ENCODE measurements around the gene VPS4B. TPM values are rescaled to one million over a fixed set of nuclear protein-coding genes. Genes with fewer than 3 reads are reported as not detected.

Gene VPS4B
- total and polyA plus RNA-seq, 10 of the 15 experiments (the other 5 are each of a cell fraction or from before 2014, with no cell fraction given), result 21.4 to 37.6 (median 29.8) TPM

DNA sequence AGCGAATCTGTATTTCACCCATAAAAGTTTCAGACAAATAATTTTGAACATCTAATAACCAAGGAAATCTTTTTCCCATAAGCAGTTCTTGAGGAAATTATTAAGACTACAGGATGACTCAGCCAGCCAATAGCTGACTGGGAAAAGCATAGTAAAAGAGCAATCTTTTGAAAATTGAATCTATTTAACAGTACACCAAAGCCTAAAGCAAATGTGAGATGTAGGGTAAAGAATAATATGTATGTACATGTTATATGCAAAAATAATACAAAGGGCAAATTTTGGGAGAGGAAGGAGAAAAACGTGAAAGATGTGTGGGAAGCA lies 42.7 kb downstream of the VPS4B start:
- no peaks in the 10 kb centered on the region; the same call in 2 of the 3 replicates for H3K9me3 ChIP-seq (replicated peaks; ENCODE audit: control insufficient read depth, insufficient read depth, low read length)
- in situ Hi-C loops (cut with MboI), result no loop called here
- SMC1A ChIA-PET (ENCODE audit: uncharacterized antibody, unreplicated experiment), result no interaction called here
- no TSS peak for BruUV-seq (replicated peaks)
- H3K4me3 ChIP-seq, result no peak overlapping the region
- H4K20me1 ChIP-seq (ENCODE audit: control insufficient read depth, insufficient read depth), result no peaks in the 10 kb centered on the region
- DNase-seq (ENCODE audit: low read depth, low spot score) (no peak), ATAC-seq (no peak), FAIRE-seq (no peak)
- H3K9ac ChIP-seq (ENCODE audit: control insufficient read depth, insufficient read depth, low read length), result no peak overlapping the region
- H3K4me1 ChIP-seq (ENCODE audit: control insufficient read depth, insufficient read depth, low read length), result peaks cover 5% of the 10 kb centered on the region
- CTCF ChIA-PET, result no interaction called here
- peak overlapping the region; percentile 46; the same call in 1 of the 2 replicates for H2AFZ ChIP-seq (ENCODE audit: control insufficient read depth, low read depth, low read length)
- 55% methylated on average over 2 of the region's 2 CpGs for WGBS (ENCODE audit: insufficient coverage, insufficient replicate concordance, low lambda C conversion rate, missing lambda C conversion rate)
- no peaks in the 10 kb centered on the region for H3K27me3 ChIP-seq (replicated peaks in 1 of 2; ENCODE audit: control insufficient read depth in 2 of 2, insufficient read depth in 2 of 2, low read length in 1 of 2)
- POLR2A ChIA-PET, result no interaction called here
- no peaks in the 10 kb centered on the region for H3K79me2 ChIP-seq (ENCODE audit: control insufficient read depth, insufficient read depth, low read length)
- intact Hi-C loops (cut with micrococcal nuclease; ENCODE audit: unreplicated experiment), result no loop called here
- 0 out of 4 replicates have a peak, but pooled peaks cover 0 to 6% of the 10 kb centered on the region in 2 experiments for H3K36me3 ChIP-seq (ENCODE audit: control insufficient read depth in 2 of 2, insufficient read depth in 2 of 2, low read length in 1 of 2)
- RAD21 ChIA-PET (ENCODE audit: unreplicated experiment), result interaction anchor here (0.7 kb wide), 1 partner anchor 225 kb away, joined by 5 read pairs; no protein-coding TSS in a partner anchor
- H3K27ac ChIP-seq (ENCODE audit: control insufficient read depth, insufficient read depth), result no peak overlapping the region
- no peak overlapping the region for H3K4me2 ChIP-seq (ENCODE audit: control insufficient read depth, insufficient read depth)
- TF ChIP-seq, protein P1, sequence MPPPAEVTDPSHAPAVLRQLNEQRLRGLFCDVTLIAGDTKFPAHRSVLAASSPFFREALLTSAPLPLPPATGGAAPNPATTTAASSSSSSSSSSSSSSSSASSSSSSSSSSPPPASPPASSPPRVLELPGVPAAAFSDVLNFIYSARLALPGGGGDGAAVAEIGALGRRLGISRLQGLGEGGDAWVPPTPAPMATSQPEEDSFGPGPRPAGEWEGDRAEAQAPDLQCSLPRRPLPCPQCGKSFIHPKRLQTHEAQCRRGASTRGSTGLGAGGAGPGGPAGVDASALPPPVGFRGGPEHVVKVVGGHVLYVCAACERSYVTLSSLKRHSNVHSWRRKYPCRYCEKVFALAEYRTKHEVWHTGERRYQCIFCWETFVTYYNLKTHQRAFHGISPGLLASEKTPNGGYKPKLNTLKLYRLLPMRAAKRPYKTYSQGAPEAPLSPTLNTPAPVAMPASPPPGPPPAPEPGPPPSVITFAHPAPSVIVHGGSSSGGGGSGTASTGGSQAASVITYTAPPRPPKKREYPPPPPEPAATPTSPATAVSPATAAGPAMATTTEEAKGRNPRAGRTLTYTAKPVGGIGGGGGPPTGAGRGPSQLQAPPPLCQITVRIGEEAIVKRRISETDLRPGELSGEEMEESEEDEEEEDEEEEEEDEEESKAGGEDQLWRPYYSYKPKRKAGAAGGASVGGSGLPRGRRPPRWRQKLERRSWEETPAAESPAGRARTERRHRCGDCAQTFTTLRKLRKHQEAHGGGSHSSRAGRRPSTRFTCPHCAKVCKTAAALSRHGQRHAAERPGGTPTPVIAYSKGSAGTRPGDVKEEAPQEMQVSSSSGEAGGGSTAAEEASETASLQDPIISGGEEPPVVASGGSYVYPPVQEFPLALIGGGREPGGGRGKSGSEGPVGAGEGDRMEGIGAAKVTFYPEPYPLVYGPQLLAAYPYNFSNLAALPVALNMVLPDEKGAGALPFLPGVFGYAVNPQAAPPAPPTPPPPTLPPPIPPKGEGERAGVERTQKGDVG (CRISPR knock-in tag; IDR thresholded peaks at IDR 0.05), result no peak
- TF ChIP-seq, protein P2, sequence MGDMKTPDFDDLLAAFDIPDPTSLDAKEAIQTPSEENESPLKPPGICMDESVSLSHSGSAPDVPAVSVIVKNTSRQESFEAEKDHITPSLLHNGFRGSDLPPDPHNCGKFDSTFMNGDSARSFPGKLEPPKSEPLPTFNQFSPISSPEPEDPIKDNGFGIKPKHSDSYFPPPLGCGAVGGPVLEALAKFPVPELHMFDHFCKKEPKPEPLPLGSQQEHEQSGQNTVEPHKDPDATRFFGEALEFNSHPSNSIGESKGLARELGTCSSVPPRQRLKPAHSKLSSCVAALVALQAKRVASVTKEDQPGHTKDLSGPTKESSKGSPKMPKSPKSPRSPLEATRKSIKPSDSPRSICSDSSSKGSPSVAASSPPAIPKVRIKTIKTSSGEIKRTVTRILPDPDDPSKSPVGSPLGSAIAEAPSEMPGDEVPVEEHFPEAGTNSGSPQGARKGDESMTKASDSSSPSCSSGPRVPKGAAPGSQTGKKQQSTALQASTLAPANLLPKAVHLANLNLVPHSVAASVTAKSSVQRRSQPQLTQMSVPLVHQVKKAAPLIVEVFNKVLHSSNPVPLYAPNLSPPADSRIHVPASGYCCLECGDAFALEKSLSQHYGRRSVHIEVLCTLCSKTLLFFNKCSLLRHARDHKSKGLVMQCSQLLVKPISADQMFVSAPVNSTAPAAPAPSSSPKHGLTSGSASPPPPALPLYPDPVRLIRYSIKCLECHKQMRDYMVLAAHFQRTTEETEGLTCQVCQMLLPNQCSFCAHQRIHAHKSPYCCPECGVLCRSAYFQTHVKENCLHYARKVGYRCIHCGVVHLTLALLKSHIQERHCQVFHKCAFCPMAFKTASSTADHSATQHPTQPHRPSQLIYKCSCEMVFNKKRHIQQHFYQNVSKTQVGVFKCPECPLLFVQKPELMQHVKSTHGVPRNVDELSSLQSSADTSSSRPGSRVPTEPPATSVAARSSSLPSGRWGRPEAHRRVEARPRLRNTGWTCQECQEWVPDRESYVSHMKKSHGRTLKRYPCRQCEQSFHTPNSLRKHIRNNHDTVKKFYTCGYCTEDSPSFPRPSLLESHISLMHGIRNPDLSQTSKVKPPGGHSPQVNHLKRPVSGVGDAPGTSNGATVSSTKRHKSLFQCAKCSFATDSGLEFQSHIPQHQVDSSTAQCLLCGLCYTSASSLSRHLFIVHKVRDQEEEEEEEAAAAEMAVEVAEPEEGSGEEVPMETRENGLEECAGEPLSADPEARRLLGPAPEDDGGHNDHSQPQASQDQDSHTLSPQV (IDR thresholded peaks at IDR 0.05), result no peak
- no peak for TF ChIP-seq RAD51 (IDR thresholded peaks at IDR 0.05)
- TF ChIP-seq POU2F2 (IDR thresholded peaks at IDR 0.05; ENCODE audit: borderline replicate concordance, low read depth, low read length), result no peak
- no peak for TF ChIP-seq ZNF274 (IDR thresholded peaks at IDR 0.05; ENCODE audit: insufficient read depth, insufficient read length)
- no peak for TF ChIP-seq USF2 (IDR thresholded peaks at IDR 0.05; ENCODE audit: borderline replicate concordance, low read depth, low read length)
- no peak for TF ChIP-seq ZBED1 (IDR thresholded peaks at IDR 0.05; ENCODE audit: borderline replicate concordance)
- TF ChIP-seq NKRF (conservative IDR thresholded peaks at IDR 0.05), result no peak
- no peak for TF ChIP-seq FOXM1 (IDR thresholded peaks at IDR 0.05; ENCODE audit: low read depth, low read length)
- TF ChIP-seq SMAD1 (IDR thresholded peaks at IDR 0.05; ENCODE audit: low read depth, partially characterized antibody), result no peak
- no peak for TF ChIP-seq RELA (IDR thresholded peaks at IDR 0.05; ENCODE audit: borderline replicate concordance, partially characterized antibody)
- no peak for TF ChIP-seq HDAC6 (IDR thresholded peaks at IDR 0.05; ENCODE audit: unreplicated experiment)
- TF ChIP-seq PBX3 (IDR thresholded peaks at IDR 0.05; ENCODE audit: insufficient replicate concordance, low read depth, low read length), result no peak

Measured in GM12878 (cell line).